Keratinocyte (primary cell): ENCODE results near the gene CEACAM7. TPM values are rescaled to one million over a fixed set of nuclear protein-coding genes. Genes with fewer than 3 reads are reported as not detected.

Source experiments
- DNase-seq: peaks from one replicate; pipeline ENCODE4 v3.0.0-alpha.2; 2011; ENCODE audit warnings: low read depth, missing footprints, low spot score
- FAIRE-seq: peaks from 2 replicates; lab custom pipeline; 2011; peaks lifted over from hg19 to GRCh38; lab: Jason Lieb, UNC
- H2AFZ ChIP-seq: 2 replicates; pipeline ENCODE4 v1.6.0; 2012; ENCODE audit warnings: low read length, control low read depth, inconsistent platforms; ENCODE audit not compliant: control insufficient read depth
- H3K27ac ChIP-seq: 2 replicates; pipeline ENCODE4 v1.5.1; 2011; ENCODE audit warnings: low read length; ENCODE audit not compliant: control insufficient read depth, insufficient read depth
- H3K27me3 ChIP-seq: 3 replicates; pipeline ENCODE4 v1.6.0; 2011; ENCODE audit warnings: low read length; ENCODE audit not compliant: control insufficient read depth, insufficient read depth; ENCODE audit errors: extremely low read depth
- H3K36me3 ChIP-seq, 2 experiments: 2 replicates in 1 of 2; 3 replicates in 1 of 2; pipeline ENCODE4 v1.5.1; 2011; ENCODE audit warnings: low read length in 2 of 2, mild to moderate bottlenecking in 1 of 2; ENCODE audit not compliant: control insufficient read depth in 2 of 2, insufficient read depth in 2 of 2; ENCODE audit errors: extremely low read depth in 1 of 2
- H3K4me1 ChIP-seq: 3 replicates; pipeline ENCODE4 v1.5.1; 2011; ENCODE audit warnings: low read length; ENCODE audit not compliant: control insufficient read depth, insufficient read depth; ENCODE audit errors: extremely low read depth
- H3K4me2 ChIP-seq: 3 replicates; pipeline ENCODE4 v1.6.0; 2011; ENCODE audit warnings: low read depth, low read length; ENCODE audit not compliant: control insufficient read depth, insufficient read depth; ENCODE audit errors: extremely low read depth
- H3K4me3 ChIP-seq, 3 experiments: fragments of 200-600 bp in 1 of 3; sonication (generic) in 1 of 3; 2 replicates in 2 of 3; 3 replicates in 1 of 3; pipeline ENCODE4 v1.5.1; 2011 to 2016; ENCODE audit warnings: low read length in 3 of 3, mild to moderate bottlenecking in 3 of 3, control low read depth in 2 of 3, inconsistent platforms in 1 of 3, low read depth in 1 of 3, mixed read lengths in 1 of 3, mixed run types in 1 of 3, moderate library complexity in 1 of 3; ENCODE audit not compliant: control insufficient read depth in 2 of 3, insufficient read depth in 2 of 3; ENCODE audit errors: extremely low read depth in 1 of 3
- H3K79me2 ChIP-seq: 2 replicates; pipeline ENCODE4 v1.6.0; 2012; ENCODE audit warnings: low read length; ENCODE audit not compliant: control insufficient read depth, insufficient read depth
- H3K9ac ChIP-seq: 3 replicates; pipeline ENCODE4 v1.6.0; 2011; ENCODE audit warnings: low read length; ENCODE audit not compliant: control insufficient read depth, insufficient read depth; ENCODE audit errors: extremely low read depth
- H3K9me1 ChIP-seq: 3 replicates; pipeline ENCODE4 v1.6.0; 2011; ENCODE audit warnings: low read length; ENCODE audit not compliant: control insufficient read depth, insufficient read depth; ENCODE audit errors: extremely low read depth
- H3K9me3 ChIP-seq: 2 replicates; pipeline ENCODE4 v1.5.1; 2012; ENCODE audit warnings: low read depth, low read length; ENCODE audit not compliant: control insufficient read depth
- H4K20me1 ChIP-seq: 3 replicates; pipeline ENCODE4 v1.6.0; 2011; ENCODE audit warnings: low read length; ENCODE audit not compliant: control insufficient read depth, insufficient read depth; ENCODE audit errors: extremely low read depth
- EZH2 ChIP-seq: IDR thresholded peaks from one replicate; pipeline ENCODE4 v1.6.1; 2012; ENCODE audit warnings: inconsistent platforms, mild to moderate bottlenecking, low read length, moderate library complexity
- dilution Hi-C: fragments of 300-500 bp; cut with MboI; formaldehyde crosslinking; loops from one replicate; pipeline ENCODE4 v1.7.0; 2020; ENCODE audit warnings: low sequenced_read_pairs; ENCODE audit not compliant: extremely low pct_ligation_motif_present
- polyA plus RNA-seq, 5 experiments: library from polyadenylated mRNA; depleted of rRNA in 3 of 5; stranded (reverse) in 3 of 5; stranded (forward) in 1 of 5; unstranded in 1 of 5; fragments of >200 nt; gene quantifications; 1 replicate in 1 of 5; 2 replicates in 3 of 5; 3 replicates in 1 of 5; pipeline versions ENCODE4 v1.2.1 to v1.2.3, GENCODE V29; 2011 to 2012; ENCODE audit warnings: missing spikeins in 2 of 5, low read depth in 1 of 5, low replicate concordance in 1 of 5
- TF ChIP-seq, protein P1 (sequence below), 3 experiments: IDR thresholded peaks in 1 of 3; conservative IDR thresholded peaks in 1 of 3; optimal IDR thresholded peaks in 1 of 3; 2 replicates in 2 of 3; 3 replicates in 1 of 3; pipeline versions ENCODE3 to v1.5.1; 2011; ENCODE audit warnings: low read length in 3 of 3, mild to moderate bottlenecking in 3 of 3, moderate library complexity in 2 of 3, control low read depth in 1 of 3, inconsistent platforms in 1 of 3; ENCODE audit not compliant: insufficient read depth in 2 of 3; ENCODE audit errors: extremely low read depth in 1 of 3

Gene CEACAM7
- polyA plus RNA-seq, 1 donor (not counting 4 experiments of a cell fraction or from before 2014, with no cell fraction given), result not detected

DNA sequence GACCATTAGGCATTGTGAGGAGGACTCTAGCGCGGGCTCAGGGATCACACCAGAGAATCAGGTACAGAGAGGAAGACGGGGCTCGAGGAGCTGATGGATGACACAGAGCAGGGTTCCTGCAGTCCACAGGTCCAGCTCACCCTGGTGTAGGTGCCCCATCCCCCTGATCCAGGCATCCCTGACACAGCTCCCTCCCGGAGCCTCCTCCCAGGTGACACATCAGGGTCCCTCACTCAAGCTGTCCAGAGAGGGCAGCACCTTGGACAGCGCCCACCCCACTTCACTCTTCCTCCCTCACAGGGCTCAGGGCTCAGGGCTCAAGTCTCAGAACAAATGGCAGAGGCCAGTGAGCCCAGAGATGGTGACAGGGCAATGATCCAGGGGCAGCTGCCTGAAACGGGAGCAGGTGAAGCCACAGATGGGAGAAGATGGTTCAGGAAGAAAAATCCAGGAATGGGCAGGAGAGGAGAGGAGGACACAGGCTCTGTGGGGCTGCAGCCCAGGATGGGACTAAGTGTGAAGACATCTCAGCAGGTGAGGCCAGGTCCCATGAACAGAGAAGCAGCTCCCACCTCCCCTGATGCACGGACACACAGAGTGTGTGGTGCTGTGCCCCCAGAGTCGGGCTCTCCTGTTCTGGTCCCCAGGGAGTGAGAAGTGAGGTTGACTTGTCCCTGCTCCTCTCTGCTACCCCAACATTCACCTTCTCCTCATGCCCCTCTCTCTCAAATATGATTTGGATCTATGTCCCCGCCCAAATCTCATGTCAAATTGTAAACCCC lies 17.5 kb upstream of the CEACAM7 start:
- no peak for FAIRE-seq
- H3K36me3 ChIP-seq, result no peaks in the 10 kb centered on the region
- no peak for DNase-seq
- H3K4me1 ChIP-seq, result no peaks in the 10 kb centered on the region
- H3K27me3 ChIP-seq, result no peaks in the 10 kb centered on the region
- peaks cover 4% of the 10 kb centered on the region for H4K20me1 ChIP-seq
- H3K27ac ChIP-seq, result no peak overlapping the region
- dilution Hi-C loops, result no loop called here
- no peaks in the 10 kb centered on the region for H3K9me3 ChIP-seq
- H3K9ac ChIP-seq, result no peak overlapping the region
- H3K4me3 ChIP-seq, result no peak overlapping the region
- no peaks in the 10 kb centered on the region for H3K9me1 ChIP-seq
- H3K4me2 ChIP-seq, result no peak overlapping the region
- no peak for TF ChIP-seq EZH2
- TF ChIP-seq, protein P1, sequence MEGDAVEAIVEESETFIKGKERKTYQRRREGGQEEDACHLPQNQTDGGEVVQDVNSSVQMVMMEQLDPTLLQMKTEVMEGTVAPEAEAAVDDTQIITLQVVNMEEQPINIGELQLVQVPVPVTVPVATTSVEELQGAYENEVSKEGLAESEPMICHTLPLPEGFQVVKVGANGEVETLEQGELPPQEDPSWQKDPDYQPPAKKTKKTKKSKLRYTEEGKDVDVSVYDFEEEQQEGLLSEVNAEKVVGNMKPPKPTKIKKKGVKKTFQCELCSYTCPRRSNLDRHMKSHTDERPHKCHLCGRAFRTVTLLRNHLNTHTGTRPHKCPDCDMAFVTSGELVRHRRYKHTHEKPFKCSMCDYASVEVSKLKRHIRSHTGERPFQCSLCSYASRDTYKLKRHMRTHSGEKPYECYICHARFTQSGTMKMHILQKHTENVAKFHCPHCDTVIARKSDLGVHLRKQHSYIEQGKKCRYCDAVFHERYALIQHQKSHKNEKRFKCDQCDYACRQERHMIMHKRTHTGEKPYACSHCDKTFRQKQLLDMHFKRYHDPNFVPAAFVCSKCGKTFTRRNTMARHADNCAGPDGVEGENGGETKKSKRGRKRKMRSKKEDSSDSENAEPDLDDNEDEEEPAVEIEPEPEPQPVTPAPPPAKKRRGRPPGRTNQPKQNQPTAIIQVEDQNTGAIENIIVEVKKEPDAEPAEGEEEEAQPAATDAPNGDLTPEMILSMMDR (optimal IDR thresholded peaks at IDR 0.05 in 1 of 3, IDR thresholded peaks at IDR 0.05 in 1 of 3, conservative IDR thresholded peaks at IDR 0.05 in 1 of 3; ENCODE audit: extremely low read depth in 1 of 3, insufficient read depth in 2 of 3, low read length in 3 of 3), result no peak
- no peaks in the 10 kb centered on the region for H3K79me2 ChIP-seq
- H2AFZ ChIP-seq, result no peak overlapping the region

- dilution Hi-C loops, result no loop called here
- no peak overlapping the region for H3K4me2 ChIP-seq
- FAIRE-seq, result no peak
These were observed 15.7 kb upstream of the CEACAM7 start for GRCh38 chr19:41703602-41704293.

More at GRCh38 chr19:41703602-41704293, 15.7 kb upstream of the CEACAM7 start:
- DNase-seq, result no peak
- Histone ChIP-seq H3K79me2 (no peaks in the 10 kb centered on the region), H4K20me1 (peaks cover 4% of the 10 kb centered on the region), H3K4me1 (no peaks in the 10 kb centered on the region), H3K9ac (no peak overlapping the region), H3K27me3 (no peaks in the 10 kb centered on the region), H3K27ac (no peak overlapping the region), H2AFZ (no peak overlapping the region), H3K4me3 (no peak overlapping the region), H3K9me3 (no peaks in the 10 kb centered on the region), H3K9me1 (no peaks in the 10 kb centered on the region), H3K36me3 (no peaks in the 10 kb centered on the region)
- TF ChIP-seq, protein P1 (optimal IDR thresholded peaks at IDR 0.05 in 1 of 3, IDR thresholded peaks at IDR 0.05 in 1 of 3, conservative IDR thresholded peaks at IDR 0.05 in 1 of 3; ENCODE audit: extremely low read depth in 1 of 3, insufficient read depth in 2 of 3, low read length in 3 of 3), result no peak
- TF ChIP-seq EZH2, result no peak
